ENCODE results near the gene EZR. TPM values are rescaled to one million over a fixed set of nuclear protein-coding genes. Genes with fewer than 3 reads are reported as not detected.
"Not testable (repeated sequence)": the region's sequence is repeated elsewhere in the genome, so short reads cannot be mapped to it uniquely, and the experiment has no call there.

EZR gene
- total and polyA plus RNA-seq, 2 of the 8 experiments (the other 6 are each of a cell fraction or from before 2014, with no cell fraction given), result 122 to 286 TPM

DNA sequence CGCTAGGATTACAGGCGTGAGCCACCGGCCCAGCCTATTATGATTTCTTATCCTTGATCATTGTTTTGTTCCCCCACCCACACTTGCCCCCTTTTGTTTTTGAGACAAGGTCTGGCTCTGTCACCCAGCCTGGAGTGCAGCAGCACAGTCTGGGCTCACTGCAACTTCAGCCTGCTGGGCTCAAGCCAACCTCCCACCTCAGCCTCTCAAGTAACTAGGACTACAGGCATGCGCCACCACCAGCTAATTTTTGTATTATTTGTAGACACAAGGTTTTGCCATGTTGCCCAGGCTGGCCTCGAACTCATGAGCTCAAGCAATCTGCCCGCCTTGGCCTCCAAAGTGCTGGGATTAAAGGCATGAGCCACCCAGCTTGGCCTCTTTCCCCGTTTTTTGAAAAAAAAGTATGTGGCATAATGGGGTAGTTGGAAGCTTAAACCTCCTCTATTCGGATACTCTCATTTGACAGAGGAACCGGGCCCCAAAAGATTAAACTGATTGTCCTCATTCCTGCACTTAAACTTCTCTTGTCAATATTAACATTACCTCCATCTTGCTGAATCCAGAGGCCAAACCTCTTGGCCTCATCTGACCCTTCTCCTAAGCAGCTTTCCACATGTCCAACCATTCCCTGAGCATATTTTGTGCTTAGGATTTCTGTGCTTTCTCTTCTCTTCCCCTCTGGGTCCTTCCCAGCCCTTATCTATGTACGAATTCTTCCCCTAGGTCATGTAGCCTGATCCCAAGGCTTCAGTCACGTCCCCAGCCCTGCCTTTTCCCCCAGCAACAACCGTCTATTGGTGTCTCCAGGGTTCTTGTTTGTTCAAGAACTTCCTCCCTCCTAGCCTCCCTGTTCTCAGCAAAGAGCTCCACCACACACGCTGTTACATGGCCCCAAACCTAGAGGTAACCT is 6.1 kb upstream of the EZR start (continued):
- no peak for TF ChIP-seq SUZ12 (IDR thresholded peaks at IDR 0.05; ENCODE audit: low read length)
- no peak for TF ChIP-seq ASH2L (IDR thresholded peaks at IDR 0.05; ENCODE audit: low read length)
- TF ChIP-seq HDAC6 (IDR thresholded peaks at IDR 0.05; ENCODE audit: low read depth, low read length), result no peak
- TF ChIP-seq SIRT6 (IDR thresholded peaks at IDR 0.05; ENCODE audit: low read length), result no peak
- TF ChIP-seq TAF7 (optimal IDR thresholded peaks at IDR 0.05; ENCODE audit: borderline replicate concordance, low read depth, low read length), result no peak
- no peak for TF ChIP-seq MAFK (IDR thresholded peaks at IDR 0.05; ENCODE audit: low read depth, low read length)
- TF ChIP-seq TCF12 (IDR thresholded peaks at IDR 0.05; ENCODE audit: low read depth, low read length), result no peak
- no peak for TF ChIP-seq BACH1 (IDR thresholded peaks at IDR 0.05; ENCODE audit: low read length)
- TF ChIP-seq SIN3A (conservative IDR thresholded peaks at IDR 0.05 in 1 of 2, IDR thresholded peaks at IDR 0.05 in 1 of 2; ENCODE audit: low read depth in 1 of 2, low read length in 2 of 2), result no peak
- no peak for TF ChIP-seq SIX5 (IDR thresholded peaks at IDR 0.05; ENCODE audit: low read depth, low read length)

DNA sequence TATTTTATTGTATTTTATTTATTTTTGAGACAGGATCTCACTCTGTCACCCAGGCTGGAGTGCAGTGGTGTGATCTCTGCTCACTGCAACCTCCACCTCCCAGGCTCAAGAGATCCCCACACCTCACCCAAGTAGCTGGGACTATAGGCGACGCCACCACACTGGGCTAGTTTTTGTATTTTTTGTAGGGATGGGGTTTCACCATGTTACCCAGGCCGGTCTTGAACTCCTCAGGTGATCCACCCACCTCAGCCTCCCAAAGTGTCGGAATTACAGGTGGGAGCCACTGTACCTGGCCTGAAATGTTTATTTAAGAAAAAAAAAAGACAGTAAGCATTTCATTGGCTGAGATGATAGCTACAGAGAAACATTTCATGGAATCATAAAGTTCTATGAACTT is 4.4 kb upstream of the EZR start:
- not testable (repeated sequence) for H2BK12ac ChIP-seq (ENCODE audit: low read depth, low read length); H3K9me3 ChIP-seq (ENCODE audit: insufficient read depth in 2 of 2, low read depth in 1 of 2, low read length in 1 of 2); H3K14ac ChIP-seq (ENCODE audit: insufficient read length); H3K79me2 ChIP-seq (ENCODE audit: control insufficient read depth in 1 of 2, insufficient read depth in 2 of 2, low read length in 2 of 2); H4K20me1 ChIP-seq (replicated peaks in 1 of 2; ENCODE audit: control insufficient read depth in 1 of 2, insufficient read depth in 2 of 2, low read length in 2 of 2); H2AFZ ChIP-seq (ENCODE audit: low read length); H2BK5ac ChIP-seq (ENCODE audit: low read depth, low read length); H2BK20ac ChIP-seq (ENCODE audit: low read length); DNase-seq (ENCODE audit: low read depth in 1 of 2, low spot score in 2 of 2); H3K4me3 ChIP-seq (ENCODE audit: extremely low read depth in 1 of 4, insufficient read depth in 2 of 4, low read depth in 3 of 4, low read length in 4 of 4); H3K23me2 ChIP-seq (ENCODE audit: low read depth, low read length); H3K4me1 ChIP-seq (replicated peaks in 1 of 4; ENCODE audit: control insufficient read depth in 3 of 4, insufficient read depth in 4 of 4, low read length in 3 of 4); H3K27ac ChIP-seq (ENCODE audit: low read depth, low read length); H3K79me1 ChIP-seq (ENCODE audit: low read depth, low read length); H3K4me2 ChIP-seq (ENCODE audit: insufficient read depth in 1 of 2, low read depth in 2 of 2, low read length in 2 of 2); H4K91ac ChIP-seq (replicated peaks; ENCODE audit: insufficient read length, low read length); H3K23ac ChIP-seq (ENCODE audit: insufficient read length); H3K9ac ChIP-seq (replicated peaks in 1 of 4; ENCODE audit: extremely low read depth in 1 of 4, low read depth in 3 of 4, low read length in 3 of 4); H3K36me3 ChIP-seq (ENCODE audit: control insufficient read depth in 2 of 4, insufficient read depth in 4 of 4, low read length in 3 of 4); H4K8ac ChIP-seq (ENCODE audit: extremely low read depth, insufficient read depth, low read length); H3K18ac ChIP-seq (ENCODE audit: extremely low read depth, low read length); H2BK120ac ChIP-seq (replicated peaks; ENCODE audit: low read depth, low read length); H4K5ac ChIP-seq (ENCODE audit: insufficient read length, low read depth, low read length); H3K56ac ChIP-seq (replicated peaks; ENCODE audit: insufficient read length, low read depth, low read length); H3K4ac ChIP-seq (replicated peaks; ENCODE audit: insufficient read length, low read depth, low read length); H2AK5ac ChIP-seq (ENCODE audit: low read depth, low read length); FAIRE-seq; H2BK15ac ChIP-seq (ENCODE audit: low read length); H3K27me3 ChIP-seq (replicated peaks in 1 of 4; ENCODE audit: control insufficient read depth in 3 of 4, extremely low read depth in 1 of 4, insufficient read depth in 3 of 4, low read length in 3 of 4)
- 93% methylated on average over 4 of the region's 4 CpGs; no CpG with 5 or more reads in 1 of the 2 experiments for WGBS, 2 experiments (ENCODE audit: extremely low coverage in 1 of 2, insufficient coverage in 1 of 2, insufficient read length in 1 of 2, insufficient replicate concordance in 2 of 2, low coverage in 1 of 2, low lambda C conversion rate in 2 of 2, missing lambda C conversion rate in 1 of 2)
- CTCF ChIA-PET (ENCODE audit: partially characterized antibody), result interaction anchor here (0.6 to 1.6 kb wide), 5 partner anchors 9 to 104 kb away, joined by 3 to 4 read pairs (median 4); no protein-coding TSS in a partner anchor
- POLR2A ChIA-PET (ENCODE audit: partially characterized antibody), result interaction anchor here (0.6 to 2.6 kb wide), 7 partner anchors 9 to 818 kb away, joined by 3 to 10 read pairs (median 4); no protein-coding TSS in a partner anchor
